DOHH2 (cell line): Measurements from ENCODE around the gene RRBP1.

Experiments
- H3F3A ChIP-seq: fragments of 200-600 bp; sonication (generic), shearing (Covaris generic); 2 replicates; pipeline ENCODE4 v1.6.0; 2016; ENCODE audit warnings: antibody characterized with exemption, mild to moderate bottlenecking; ENCODE audit not compliant: control insufficient read depth, insufficient read depth
- H3K27ac ChIP-seq: fragments of 200-600 bp; sonication (generic); 2 replicates; pipeline ENCODE4 v1.5.1; 2014; ENCODE audit warnings: low read depth, mild to moderate bottlenecking, low read length, moderate library complexity
- H3K27me3 ChIP-seq: fragments of 200-600 bp; sonication (generic); 2 replicates; pipeline ENCODE4 v1.6.1; 2014; ENCODE audit warnings: mild to moderate bottlenecking, low read length, mixed read lengths; ENCODE audit not compliant: control insufficient read depth
- H3K36me3 ChIP-seq: fragments of 200-600 bp; sonication (generic); 2 replicates; pipeline ENCODE4 v1.6.1; 2014; ENCODE audit warnings: mild to moderate bottlenecking, low read length, moderate library complexity, mixed read lengths; ENCODE audit not compliant: control insufficient read depth
- H3K4me1 ChIP-seq: fragments of 200-600 bp; sonication (generic); 2 replicates; pipeline ENCODE4 v1.6.1; 2014; ENCODE audit warnings: mild to moderate bottlenecking, low read length, mixed read lengths; ENCODE audit not compliant: control insufficient read depth
- H3K4me2 ChIP-seq: fragments of 200-600 bp; sonication (generic); 2 replicates; pipeline ENCODE4 v1.6.0; 2014; ENCODE audit warnings: mild to moderate bottlenecking, low read length, moderate library complexity
- H3K4me3 ChIP-seq: fragments of 200-600 bp; sonication (generic); 2 replicates; pipeline ENCODE4 v1.5.1; 2014; ENCODE audit warnings: mild to moderate bottlenecking, low read length, mixed read lengths
- H3K79me2 ChIP-seq: fragments of 200-600 bp; sonication (generic); 2 replicates; pipeline ENCODE4 v1.6.1; 2014; ENCODE audit warnings: mild to moderate bottlenecking, low read length, mixed read lengths; ENCODE audit not compliant: control insufficient read depth
- H3K9me2 ChIP-seq: fragments of 200-600 bp; sonication (generic); replicated peaks from 2 replicates; pipeline ENCODE4 v1.6.1; 2014; ENCODE audit warnings: mild to moderate bottlenecking, low read length, mixed read lengths; ENCODE audit not compliant: control insufficient read depth
- H3K9me3 ChIP-seq: fragments of 200-600 bp; sonication (generic); 2 replicates; pipeline ENCODE4 v1.6.1; 2014; ENCODE audit warnings: antibody characterized with exemption, low read length, mixed read lengths; ENCODE audit not compliant: control insufficient read depth, insufficient read depth
- H4K20me1 ChIP-seq: fragments of 200-600 bp; sonication (generic); 2 replicates; pipeline ENCODE4 v1.6.0; 2014; ENCODE audit warnings: low read depth, mild to moderate bottlenecking, antibody characterized with exemption, low read length, moderate library complexity; ENCODE audit not compliant: control insufficient read depth, insufficient read depth
- EZH2phosphoT487 ChIP-seq: fragments of 200-600 bp; sonication (generic); IDR thresholded peaks from 2 replicates; pipeline ENCODE4 v1.6.1; 2017; ENCODE audit warnings: borderline replicate concordance, mild to moderate bottlenecking, antibody characterized with exemption, low read length, moderate library complexity, mixed read lengths
- TF ChIP-seq, protein P1 (sequence below): fragments of 200-600 bp; sonication (generic); IDR thresholded peaks from one replicate; pipeline ENCODE4 v1.5.1; 2014; ENCODE audit warnings: antibody characterized with exemption, mild to moderate bottlenecking, low read depth, low read length; ENCODE audit not compliant: poor library complexity, severe bottlenecking

The RRBP1 gene

DNA sequence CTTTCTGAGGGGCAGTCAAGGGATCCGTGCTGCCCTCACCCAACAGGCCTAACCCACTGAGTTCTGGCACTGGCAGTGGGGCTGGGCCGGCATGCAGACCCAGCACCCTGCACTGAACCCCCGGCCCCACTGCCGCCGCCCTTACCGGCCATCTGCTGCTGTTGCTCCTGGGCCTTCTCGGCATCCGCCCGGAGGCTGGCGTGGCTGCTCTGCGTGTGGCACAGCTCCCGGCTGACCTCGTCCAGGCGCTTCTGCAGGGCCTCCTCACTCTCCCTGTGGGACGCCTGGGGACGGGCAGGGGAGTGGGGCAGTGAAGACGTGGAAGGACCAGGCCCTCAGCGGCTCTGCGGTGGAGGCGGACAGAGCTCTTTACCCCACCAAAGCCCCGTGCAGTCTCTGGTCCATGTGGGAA is 52.4 kb downstream of the RRBP1 start:
- no peaks in the 10 kb centered on the region; the same call in 1 of the 2 replicates for H3K36me3 ChIP-seq
- TF ChIP-seq, protein P1, sequence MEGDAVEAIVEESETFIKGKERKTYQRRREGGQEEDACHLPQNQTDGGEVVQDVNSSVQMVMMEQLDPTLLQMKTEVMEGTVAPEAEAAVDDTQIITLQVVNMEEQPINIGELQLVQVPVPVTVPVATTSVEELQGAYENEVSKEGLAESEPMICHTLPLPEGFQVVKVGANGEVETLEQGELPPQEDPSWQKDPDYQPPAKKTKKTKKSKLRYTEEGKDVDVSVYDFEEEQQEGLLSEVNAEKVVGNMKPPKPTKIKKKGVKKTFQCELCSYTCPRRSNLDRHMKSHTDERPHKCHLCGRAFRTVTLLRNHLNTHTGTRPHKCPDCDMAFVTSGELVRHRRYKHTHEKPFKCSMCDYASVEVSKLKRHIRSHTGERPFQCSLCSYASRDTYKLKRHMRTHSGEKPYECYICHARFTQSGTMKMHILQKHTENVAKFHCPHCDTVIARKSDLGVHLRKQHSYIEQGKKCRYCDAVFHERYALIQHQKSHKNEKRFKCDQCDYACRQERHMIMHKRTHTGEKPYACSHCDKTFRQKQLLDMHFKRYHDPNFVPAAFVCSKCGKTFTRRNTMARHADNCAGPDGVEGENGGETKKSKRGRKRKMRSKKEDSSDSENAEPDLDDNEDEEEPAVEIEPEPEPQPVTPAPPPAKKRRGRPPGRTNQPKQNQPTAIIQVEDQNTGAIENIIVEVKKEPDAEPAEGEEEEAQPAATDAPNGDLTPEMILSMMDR: no peak
- no peak for TF ChIP-seq EZH2phosphoT487
- H3K4me3 ChIP-seq: no peak overlapping the region
- H3K4me1 ChIP-seq: no peaks in the 10 kb centered on the region
- H3K9me2 ChIP-seq: no peaks in the 10 kb centered on the region
- H3K79me2 ChIP-seq: no peaks in the 10 kb centered on the region
- H3K27me3 ChIP-seq: no peaks in the 10 kb centered on the region
- H3K27ac ChIP-seq: no peak overlapping the region
- no peaks in the 10 kb centered on the region for H4K20me1 ChIP-seq
- no peaks in the 10 kb centered on the region for H3K9me3 ChIP-seq
- no peak overlapping the region for H3K4me2 ChIP-seq
- H3F3A ChIP-seq: no peaks in the 10 kb centered on the region

DNA sequence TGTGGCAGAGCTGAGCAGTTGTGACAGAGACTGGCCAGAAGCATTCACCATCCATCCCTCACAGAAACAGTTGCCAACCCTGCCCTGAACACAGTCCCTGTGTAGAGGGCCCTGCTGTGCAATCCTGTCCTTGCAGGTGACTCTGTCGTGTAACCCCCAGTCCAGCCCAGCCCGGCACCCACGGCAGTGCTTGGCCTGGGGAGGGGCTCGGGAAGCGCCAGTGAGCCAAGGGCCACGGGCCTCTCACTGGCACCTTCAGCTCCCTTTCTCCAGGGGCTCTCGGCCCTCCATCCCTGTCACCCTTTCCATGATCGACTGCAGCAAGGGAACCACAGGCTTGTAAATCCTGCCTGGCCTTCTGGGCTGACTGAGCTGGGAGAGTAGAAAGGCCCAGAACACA is 53.0 kb downstream of the RRBP1 start:
- no peak overlapping the region for H3K4me2 ChIP-seq
- no peak overlapping the region for H3K27ac ChIP-seq
- H3K36me3 ChIP-seq: peaks cover 3% of the 10 kb centered on the region; the same call in 1 of the 2 replicates
- no peaks in the 10 kb centered on the region for H3K9me2 ChIP-seq
- H3K4me1 ChIP-seq: no peaks in the 10 kb centered on the region
- no peaks in the 10 kb centered on the region for H3K9me3 ChIP-seq
- H3K4me3 ChIP-seq: no peak overlapping the region
- no peaks in the 10 kb centered on the region for H4K20me1 ChIP-seq
- TF ChIP-seq, protein P1: no peak
- no peak for TF ChIP-seq EZH2phosphoT487
- H3K79me2 ChIP-seq: no peaks in the 10 kb centered on the region
- H3K27me3 ChIP-seq: no peaks in the 10 kb centered on the region
- H3F3A ChIP-seq: no peaks in the 10 kb centered on the region

DNA sequence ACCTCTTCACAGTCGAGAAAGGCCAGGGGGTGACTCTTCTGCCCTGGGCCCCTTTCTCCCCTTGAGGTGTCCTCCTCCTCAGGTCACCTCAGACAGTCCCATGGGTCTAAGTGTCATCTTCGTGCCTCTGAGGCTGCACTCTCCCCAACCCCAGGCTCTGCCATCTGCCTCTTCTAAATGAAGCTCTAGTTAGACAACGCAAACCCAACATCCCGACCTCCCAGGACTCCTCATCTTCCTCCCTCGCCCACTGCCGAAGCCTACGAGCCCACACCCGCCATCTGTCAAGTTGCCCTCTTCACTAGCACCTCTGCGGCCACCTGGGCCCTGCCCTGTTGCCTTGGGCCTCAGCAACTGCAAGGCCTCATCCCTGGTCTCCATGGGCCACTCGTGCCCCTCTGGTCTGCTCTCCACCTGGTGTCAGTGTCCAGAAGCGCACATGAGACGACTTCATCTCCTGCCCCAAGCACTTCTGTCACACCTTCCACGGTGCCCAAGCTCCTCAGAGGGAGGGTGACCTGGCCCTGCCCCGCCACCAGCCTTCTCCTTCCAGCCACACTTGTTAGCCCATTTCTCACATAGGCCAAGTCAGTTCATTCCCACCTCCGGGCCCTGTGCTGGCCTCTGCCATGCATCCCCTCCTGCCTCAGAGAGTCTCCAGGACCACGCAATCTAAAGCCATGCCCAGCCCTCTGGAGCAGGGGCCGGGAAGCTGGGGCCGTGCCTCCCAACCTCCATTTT is 53.8 kb downstream of the RRBP1 start:
- Histone ChIP-seq H3K4me2 (no peak overlapping the region), H3K9me3 (no peaks in the 10 kb centered on the region), H3K36me3 (peaks cover 3% of the 10 kb centered on the region; the same call in 1 of the 2 replicates), H3K79me2 (no peaks in the 10 kb centered on the region), H3K27ac (no peak overlapping the region), H3K27me3 (no peaks in the 10 kb centered on the region), H4K20me1 (no peaks in the 10 kb centered on the region), H3K4me3 (no peak overlapping the region), H3F3A (no peaks in the 10 kb centered on the region), H3K4me1 (no peaks in the 10 kb centered on the region), H3K9me2 (no peaks in the 10 kb centered on the region)
- TF ChIP-seq, protein P1: no peak
- TF ChIP-seq EZH2phosphoT487: no peak
